HAP-1 (cell line): ENCODE results near the gene SARM1.
"Not testable (repeated sequence)": the region's sequence is repeated elsewhere in the genome, so short reads cannot be mapped to it uniquely, and the experiment has no call there.

ENCODE experiments used
- DNase-seq, 2 experiments: peaks; one replicate each; pipeline ENCODE4 v3.0.0-alpha.2; 2016 to 2020; ENCODE audit warnings: low spot score in 2 of 2
- H3K27me3 ChIP-seq: fragments of 250-450 bp; sonication (Bioruptor Pico); 2 replicates; pipeline ENCODE4 v1.5.1; 2020; ENCODE audit warnings: low read depth, mild to moderate bottlenecking, moderate library complexity
- H3K36me3 ChIP-seq: fragments of 250-450 bp; sonication (Bioruptor Pico); replicated peaks from 2 replicates; pipeline ENCODE4 v1.5.1; 2020; ENCODE audit warnings: mild to moderate bottlenecking
- H3K4me1 ChIP-seq: fragments of 250-450 bp; sonication (Bioruptor Pico); 2 replicates; pipeline ENCODE4 v1.5.1; 2020; ENCODE audit warnings: mild to moderate bottlenecking
- H3K4me3 ChIP-seq: fragments of 250-450 bp; sonication (Bioruptor Pico); 2 replicates; pipeline ENCODE4 v1.5.1; 2020; ENCODE audit warnings: mild to moderate bottlenecking, moderate library complexity
- H3K9me3 ChIP-seq: fragments of 250-450 bp; sonication (Bioruptor Pico); 2 replicates; pipeline ENCODE4 v1.5.1; 2020; ENCODE audit warnings: mild to moderate bottlenecking, moderate library complexity
- in situ Hi-C: fragments of 300-500 bp; cut with MboI; formaldehyde crosslinking; loops from 3 replicates; pipeline ENCODE4 v1.14.3; 2020; ENCODE audit warnings: low sequenced_read_pairs, inconsistent platforms, mixed read lengths

SARM1 gene

DNA sequence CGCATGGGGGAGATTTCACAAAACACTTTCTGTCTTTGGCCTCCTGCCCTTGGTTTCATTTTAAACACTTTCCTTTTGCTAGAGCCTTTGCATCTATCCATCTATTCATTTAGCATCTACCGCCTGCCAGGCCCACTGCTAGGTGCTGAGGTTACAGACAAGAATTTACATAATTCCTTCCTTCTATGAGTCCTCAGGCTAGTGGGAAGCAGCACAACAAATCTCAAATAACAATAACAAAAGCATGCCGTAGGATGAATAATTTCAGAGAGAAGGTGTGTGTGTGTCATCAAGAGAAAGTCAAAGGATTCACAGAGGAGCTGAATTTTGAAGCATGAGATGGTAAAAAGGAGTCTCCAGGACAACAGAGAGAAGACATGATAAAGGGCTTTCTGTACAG is 40.6 kb downstream of the SARM1 start:
- H3K27me3 ChIP-seq: no peaks in the 10 kb centered on the region
- in situ Hi-C loops: loop anchor here (25.0 kb wide), 1 partner anchor 375 kb away; the partner anchor contains the start of gene NLK
- peaks cover 15% of the 10 kb centered on the region for H3K4me1 ChIP-seq
- no peak overlapping the region for H3K4me3 ChIP-seq
- H3K36me3 ChIP-seq: no peaks in the 10 kb centered on the region
- DNase-seq: peak; percentile 45 to 77
- H3K9me3 ChIP-seq: no peaks in the 10 kb centered on the region

DNA sequence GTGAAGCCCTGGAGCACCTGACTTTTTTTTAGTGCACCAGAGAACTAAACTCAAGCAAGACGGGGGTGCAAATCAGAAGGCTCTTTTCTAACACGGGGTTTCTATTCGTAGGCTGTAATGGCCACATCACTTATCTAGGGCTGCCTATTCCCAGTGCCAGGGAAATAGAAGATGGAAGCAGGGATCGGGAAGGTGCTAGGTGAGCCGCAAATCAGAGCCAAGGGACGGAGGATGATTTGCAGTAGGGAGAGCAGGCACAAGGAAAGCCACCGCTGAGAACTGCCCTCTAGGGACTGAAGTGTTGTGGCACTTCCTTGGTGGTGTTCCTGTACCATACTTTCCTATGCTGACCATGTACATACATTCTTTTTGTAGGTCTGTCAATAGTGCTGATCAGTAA is 42.3 kb downstream of the SARM1 start:
- no peaks in the 10 kb centered on the region for H3K36me3 ChIP-seq
- no peak for DNase-seq
- peaks cover 7% of the 10 kb centered on the region for H3K4me1 ChIP-seq
- no peak overlapping the region for H3K4me3 ChIP-seq
- H3K9me3 ChIP-seq: no peaks in the 10 kb centered on the region
- in situ Hi-C loops: loop anchor here (25.0 kb wide), 1 partner anchor 377 kb away; the partner anchor contains the start of gene NLK
- H3K27me3 ChIP-seq: no peaks in the 10 kb centered on the region

DNA sequence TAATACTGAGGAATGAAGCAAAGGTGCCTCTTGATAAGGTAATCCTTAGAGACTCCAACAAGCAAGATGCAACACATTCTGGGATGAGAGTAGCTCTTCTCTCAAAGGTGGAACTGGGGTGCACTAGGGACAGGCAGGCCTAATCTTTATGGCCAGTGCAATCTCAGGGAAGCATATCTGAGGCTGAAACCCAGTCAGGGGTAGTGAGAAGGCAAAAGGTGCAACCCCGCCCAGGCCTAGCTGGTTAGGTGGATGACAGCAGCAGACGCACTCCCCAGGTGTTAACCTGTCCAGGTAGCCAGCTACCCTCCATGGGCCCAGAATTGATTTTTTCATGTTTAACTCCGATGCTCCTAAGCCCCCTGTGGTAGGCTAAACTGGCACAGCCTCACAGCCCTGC is 44.4 kb downstream of the SARM1 start:
- Histone ChIP-seq H3K36me3 (no peaks in the 10 kb centered on the region), H3K27me3 (no peaks in the 10 kb centered on the region), H3K9me3 (no peaks in the 10 kb centered on the region), H3K4me3 (no peak overlapping the region), H3K4me1 (peaks cover 7% of the 10 kb centered on the region)
- no peak for DNase-seq
- in situ Hi-C loops: loop anchor here (25.0 kb wide), 1 partner anchor 379 kb away; the partner anchor contains the start of gene NLK

DNA sequence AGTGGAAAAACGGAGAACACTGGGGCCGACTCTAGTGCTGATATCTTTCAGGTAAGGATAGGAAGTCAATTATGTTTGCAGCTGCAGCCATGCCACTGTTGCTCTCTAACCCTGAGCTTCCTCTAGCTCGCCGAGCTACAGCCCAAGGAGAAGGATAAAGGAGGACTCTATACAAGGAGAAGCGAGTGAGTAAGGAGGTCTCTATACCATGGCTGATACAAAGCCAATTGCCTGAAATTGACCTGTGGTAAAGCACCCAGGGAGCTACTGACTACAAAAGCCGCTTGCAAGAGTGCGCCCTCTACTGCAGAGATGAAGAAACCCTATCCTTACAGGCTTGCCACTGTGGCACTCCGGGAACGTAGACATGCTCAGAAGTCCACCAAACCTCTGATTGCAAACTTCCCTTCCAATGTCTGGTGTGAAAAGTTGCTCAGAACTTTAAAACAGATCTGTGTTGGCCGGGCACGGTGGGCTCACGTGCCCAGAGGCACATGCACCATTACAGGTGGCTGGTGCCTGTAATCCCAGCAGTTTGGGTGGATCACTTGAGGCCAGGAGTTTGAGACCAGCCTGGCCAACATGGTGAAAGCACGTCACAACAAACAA is 45.3 kb downstream of the SARM1 start:
- Histone ChIP-seq H3K36me3 (no peaks in the 10 kb centered on the region), H3K4me1 (peaks cover 5% of the 10 kb centered on the region), H3K9me3 (no peaks in the 10 kb centered on the region), H3K4me3 (no peak overlapping the region), H3K27me3 (no peaks in the 10 kb centered on the region)
- DNase-seq: peak; percentile 79
- in situ Hi-C loops: loop anchor here (25.0 kb wide), 1 partner anchor 380 kb away; the partner anchor contains the start of gene NLK

DNA sequence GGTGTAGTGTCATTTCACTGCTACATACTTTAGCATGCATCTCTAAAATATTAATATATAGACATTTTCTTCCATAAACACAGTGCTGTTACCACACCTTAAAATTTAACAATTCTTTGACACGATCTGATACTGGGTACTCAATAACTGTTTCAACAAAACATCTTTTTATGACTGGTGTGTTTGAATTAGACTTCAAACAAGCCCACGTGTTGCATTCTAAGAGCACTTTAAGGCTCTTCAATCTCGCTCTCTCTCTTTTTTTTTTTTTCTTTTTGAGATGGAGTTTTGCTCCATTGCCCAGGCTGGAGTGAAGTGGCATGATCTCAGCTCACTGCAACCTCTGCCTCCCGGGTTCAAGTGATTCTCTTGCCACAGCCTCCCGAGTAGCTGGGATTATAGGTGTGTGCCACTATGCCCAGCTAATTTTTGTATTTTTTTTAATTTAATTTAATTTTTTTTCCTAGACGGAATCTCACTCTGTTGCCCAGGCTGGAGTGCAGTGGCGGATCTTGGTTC is 50.4 kb downstream of the SARM1 start:
- Histone ChIP-seq H3K4me3 (no peak overlapping the region), H3K9me3 (no peaks in the 10 kb centered on the region), H3K27me3 (no peaks in the 10 kb centered on the region), H3K36me3 (no peaks in the 10 kb centered on the region), H3K4me1 (no peaks in the 10 kb centered on the region)
- in situ Hi-C loops: loop anchor here (5.0 to 25.0 kb wide), 2 partner anchors 50 to 385 kb away; partner anchors contain the start of genes NLK and SLC13A2
- no peak for DNase-seq

DNA sequence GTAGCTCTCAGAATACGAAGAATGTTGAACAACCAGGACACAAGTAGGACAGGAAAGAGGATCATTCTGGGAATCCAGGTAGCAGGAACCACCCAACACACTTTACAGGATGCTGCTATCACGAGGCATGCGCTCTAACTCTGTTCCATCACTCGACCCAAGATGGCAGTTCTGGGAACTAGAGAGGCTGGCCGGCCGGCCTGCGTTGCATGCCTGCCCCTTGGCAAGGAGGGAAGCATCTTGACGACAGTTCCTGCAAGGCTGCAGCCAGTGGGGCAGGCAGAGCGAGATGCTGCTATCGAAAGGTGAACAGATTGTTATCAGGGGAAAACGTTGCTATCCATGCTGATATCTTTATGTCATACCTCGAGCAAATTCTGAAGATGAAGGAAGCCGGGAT is 53.7 kb downstream of the SARM1 start:
- H3K27me3 ChIP-seq: no peaks in the 10 kb centered on the region
- no peak for DNase-seq
- in situ Hi-C loops: no loop called here
- H3K36me3 ChIP-seq: no peaks in the 10 kb centered on the region
- H3K9me3 ChIP-seq: no peaks in the 10 kb centered on the region
- no peak overlapping the region for H3K4me3 ChIP-seq
- no peaks in the 10 kb centered on the region; the same call in 1 of the 2 replicates for H3K4me1 ChIP-seq

DNA sequence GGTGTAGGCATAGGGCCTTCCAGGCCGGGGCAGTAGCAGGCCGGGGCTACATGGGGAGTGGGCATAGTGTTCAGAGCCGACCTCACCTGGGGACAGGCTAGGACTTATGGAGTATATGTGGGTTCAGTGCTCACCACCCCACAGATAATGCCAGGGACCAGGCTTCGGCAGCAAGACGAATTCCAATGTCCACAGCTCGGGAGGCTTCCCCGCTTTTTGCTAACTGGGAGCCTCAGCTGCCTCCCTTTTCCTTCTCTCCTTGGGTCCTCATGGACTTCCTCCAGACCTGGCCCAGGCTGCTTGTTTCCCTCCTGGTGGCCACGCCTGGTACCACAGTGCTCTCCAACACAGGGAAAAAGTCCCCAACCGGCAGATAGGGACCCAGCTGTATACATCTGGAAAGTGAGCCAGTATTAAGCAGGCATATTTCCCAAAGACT is 54.6 kb downstream of the SARM1 start:
- in situ Hi-C loops: no loop called here

DNA sequence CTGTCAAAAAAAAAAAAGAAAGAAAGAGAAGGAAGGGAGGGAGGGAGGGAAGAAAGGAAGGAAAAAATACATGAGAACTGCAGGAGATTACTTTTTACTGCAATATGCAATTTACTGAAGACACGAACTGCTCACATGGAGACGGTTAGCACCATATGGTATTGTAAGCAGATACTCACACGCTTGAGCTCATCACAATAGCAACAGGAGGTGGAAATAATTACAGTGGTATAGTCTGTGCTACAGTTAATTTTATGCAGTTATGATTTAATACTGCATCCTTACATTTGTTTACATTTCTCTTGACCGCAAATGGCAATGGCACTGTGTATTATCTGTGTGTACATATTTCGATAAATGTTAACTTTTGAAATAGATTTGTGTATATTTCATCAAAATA is 55.9 kb downstream of the SARM1 start:
- H3K9me3 ChIP-seq: no peaks in the 10 kb centered on the region
- no peak overlapping the region for H3K4me3 ChIP-seq
- no peaks in the 10 kb centered on the region; the same call in 1 of the 2 replicates for H3K4me1 ChIP-seq
- DNase-seq: no peak
- H3K27me3 ChIP-seq: peaks cover 13% of the 10 kb centered on the region; the same call in 1 of the 2 replicates
- no peaks in the 10 kb centered on the region for H3K36me3 ChIP-seq
- in situ Hi-C loops: no loop called here

More for the DNA sequence above, 54.6 kb downstream of the SARM1 start:
- Histone ChIP-seq H3K36me3 (no peaks in the 10 kb centered on the region), H3K27me3 (0 out of 2 replicates have a peak, but pooled peaks cover 3% of the 10 kb centered on the region), H3K4me3 (no peak overlapping the region), H3K9me3 (no peaks in the 10 kb centered on the region), H3K4me1 (no peaks in the 10 kb centered on the region; the same call in 1 of the 2 replicates)
- peak in 1 of 2 experiments; percentile 63 for DNase-seq

DNA sequence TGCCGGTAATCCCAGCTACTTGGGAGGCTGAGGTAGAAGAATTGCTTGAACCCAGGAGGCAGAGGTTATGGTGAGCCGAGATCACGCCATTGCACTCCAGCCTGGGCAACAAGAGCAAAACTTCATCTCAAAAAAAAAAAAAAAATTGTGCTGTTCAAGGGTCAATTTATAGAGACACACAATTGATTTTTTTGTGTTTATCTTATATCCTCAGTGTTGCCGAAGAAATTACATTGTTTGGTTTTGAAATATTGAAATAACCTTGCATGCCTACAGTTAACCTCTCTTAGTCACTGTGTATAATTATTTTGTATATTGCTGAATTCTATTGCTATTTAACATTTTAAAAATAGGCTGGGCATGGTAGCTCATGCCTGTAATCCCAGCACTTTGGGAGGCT is 56.5 kb downstream of the SARM1 start:
- H3K4me3 ChIP-seq, DNase-seq, in situ Hi-C loops, H3K36me3 ChIP-seq, H3K4me1 ChIP-seq, H3K9me3 ChIP-seq: not testable (repeated sequence)
- H3K27me3 ChIP-seq: peaks cover 13% of the 10 kb centered on the region; the same call in 1 of the 2 replicates

DNA sequence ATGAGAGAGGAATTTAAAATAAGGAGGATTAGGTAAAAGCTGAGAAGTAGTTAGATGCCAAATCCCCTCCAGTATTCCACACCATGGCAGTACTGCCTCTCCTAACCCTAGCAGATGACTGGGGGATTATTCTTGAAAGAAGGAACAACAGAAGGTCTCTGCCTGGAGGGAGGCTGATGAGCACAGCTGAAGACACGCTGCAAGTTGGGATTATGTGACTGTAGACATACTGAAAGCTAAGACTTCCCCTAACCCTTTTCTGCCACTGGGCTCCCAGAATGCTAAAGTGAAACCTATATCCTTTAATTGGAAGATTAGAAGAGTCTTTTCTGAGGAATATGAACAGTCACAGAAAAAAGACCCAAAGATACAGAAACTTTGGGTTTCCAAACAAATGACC is 62.2 kb downstream of the SARM1 start:
- no peak overlapping the region for H3K4me3 ChIP-seq
- no peaks in the 10 kb centered on the region for H3K9me3 ChIP-seq
- no peak for DNase-seq
- H3K36me3 ChIP-seq: no peaks in the 10 kb centered on the region
- H3K4me1 ChIP-seq: no peaks in the 10 kb centered on the region; the same call in 1 of the 2 replicates
- H3K27me3 ChIP-seq: peaks cover 21% of the 10 kb centered on the region
- in situ Hi-C loops: no loop called here

DNA sequence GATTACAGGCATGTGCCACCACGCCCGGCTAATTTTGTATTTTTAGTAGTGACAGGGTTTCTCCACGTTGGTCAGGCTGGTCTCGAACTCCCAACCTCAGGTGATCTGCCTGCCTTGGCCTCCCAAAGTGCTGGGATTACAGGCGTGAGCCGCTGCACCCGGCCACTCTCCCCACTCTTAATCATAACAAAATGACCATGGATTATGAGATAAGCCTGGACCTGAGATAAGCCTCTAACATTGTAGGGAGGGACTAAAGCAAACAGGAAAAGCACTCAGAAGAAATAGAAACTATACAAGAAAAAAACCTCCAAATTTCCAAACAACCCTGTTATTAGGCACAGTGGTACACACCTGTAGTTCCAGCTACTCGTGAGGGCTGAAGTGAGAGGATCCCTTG is 62.8 kb downstream of the SARM1 start:
- H3K4me1 ChIP-seq, H3K4me3 ChIP-seq, in situ Hi-C loops, H3K9me3 ChIP-seq, DNase-seq, H3K36me3 ChIP-seq: not testable (repeated sequence)
- H3K27me3 ChIP-seq: peaks cover 21% of the 10 kb centered on the region

DNA sequence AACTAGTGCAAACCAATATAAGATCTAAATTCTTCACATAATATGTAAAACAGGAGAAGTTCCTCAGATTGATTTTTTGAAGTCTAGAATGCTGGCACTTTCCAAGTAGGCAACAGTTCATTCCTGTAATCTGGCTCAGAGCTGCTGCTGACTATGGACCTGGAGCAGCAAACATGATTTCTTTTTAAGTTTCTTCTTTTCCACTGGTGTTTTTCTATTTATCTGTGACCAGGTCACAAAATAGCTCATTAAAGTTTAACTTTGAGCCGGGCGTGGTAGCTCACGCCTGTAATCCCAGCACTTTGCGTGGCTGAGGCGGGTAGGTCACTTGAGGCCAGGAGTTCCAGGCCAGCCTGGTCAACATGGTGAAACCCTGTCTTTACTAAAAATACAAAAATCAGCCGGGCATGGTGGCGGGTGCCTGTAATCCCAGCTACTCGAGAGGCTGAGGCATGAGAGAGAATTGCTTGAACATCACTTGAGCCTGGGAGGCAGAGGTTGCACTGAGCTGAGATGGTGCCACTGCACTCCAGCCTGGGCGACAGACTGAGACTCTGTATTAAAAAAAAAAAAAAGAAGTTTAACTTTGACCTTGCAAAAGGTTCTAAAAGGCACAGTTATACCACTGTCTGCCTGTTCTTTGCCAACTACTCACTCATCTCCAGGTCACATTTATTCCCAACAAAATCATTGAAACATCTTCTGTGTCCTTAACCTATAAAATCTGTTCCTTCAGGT is 72.6 kb downstream of the SARM1 start:
- no peak for DNase-seq
- Histone ChIP-seq H3K4me1 (no peaks in the 10 kb centered on the region), H3K27me3 (peaks cover 10% of the 10 kb centered on the region), H3K4me3 (no peak overlapping the region), H3K36me3 (no peaks in the 10 kb centered on the region), H3K9me3 (no peaks in the 10 kb centered on the region)
- in situ Hi-C loops: no loop called here

DNA sequence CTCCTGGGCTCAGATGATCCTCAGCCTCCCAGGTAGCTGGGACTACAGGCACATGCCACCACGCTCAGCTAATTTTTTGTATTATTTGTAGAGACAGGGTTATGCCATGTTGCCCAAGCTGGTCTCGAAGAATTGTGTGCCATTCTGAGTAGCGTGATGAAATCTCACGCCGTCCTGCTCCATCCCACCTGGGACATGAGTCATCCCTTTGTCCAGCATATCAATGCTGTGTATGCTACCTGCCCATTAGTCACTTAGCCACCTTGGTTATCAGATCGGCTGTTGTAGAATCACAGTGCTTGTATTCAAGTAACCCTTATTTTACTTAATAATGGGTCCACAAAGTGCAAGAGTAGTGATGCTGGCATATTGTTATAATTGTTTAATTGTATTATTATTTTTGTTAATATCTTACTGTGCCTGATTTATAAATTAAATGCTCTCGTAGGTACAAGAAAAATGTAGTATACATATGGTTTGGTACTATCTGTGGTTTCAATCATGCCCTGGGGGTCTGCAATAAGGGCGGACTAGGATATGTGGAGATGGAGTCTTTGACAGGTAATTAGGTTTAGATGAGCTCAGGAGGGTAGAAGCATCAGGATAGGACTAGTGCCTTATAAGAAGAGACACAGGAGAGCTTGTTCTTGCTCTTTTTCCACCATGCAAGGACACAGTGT is 75.4 kb downstream of the SARM1 start:
- H3K4me1 ChIP-seq: peaks cover 3% of the 10 kb centered on the region; the same call in 1 of the 2 replicates
- in situ Hi-C loops: no loop called here
- peaks cover 12% of the 10 kb centered on the region for H3K27me3 ChIP-seq
- no peak for DNase-seq
- no peak overlapping the region for H3K4me3 ChIP-seq
- H3K36me3 ChIP-seq: no peaks in the 10 kb centered on the region
- H3K9me3 ChIP-seq: no peaks in the 10 kb centered on the region
